NCI-H2196 treated with DMSO at 0.1 percent for 48 hours (cell line): Measurements from ENCODE around the gene ATP1A2.

Experiments
- DNase-seq: peaks from one replicate; lab custom pipeline; 2025; ENCODE audit not compliant: unreplicated experiment; lab: John Stamatoyannopoulos, UW

ATP1A2 gene

DNA sequence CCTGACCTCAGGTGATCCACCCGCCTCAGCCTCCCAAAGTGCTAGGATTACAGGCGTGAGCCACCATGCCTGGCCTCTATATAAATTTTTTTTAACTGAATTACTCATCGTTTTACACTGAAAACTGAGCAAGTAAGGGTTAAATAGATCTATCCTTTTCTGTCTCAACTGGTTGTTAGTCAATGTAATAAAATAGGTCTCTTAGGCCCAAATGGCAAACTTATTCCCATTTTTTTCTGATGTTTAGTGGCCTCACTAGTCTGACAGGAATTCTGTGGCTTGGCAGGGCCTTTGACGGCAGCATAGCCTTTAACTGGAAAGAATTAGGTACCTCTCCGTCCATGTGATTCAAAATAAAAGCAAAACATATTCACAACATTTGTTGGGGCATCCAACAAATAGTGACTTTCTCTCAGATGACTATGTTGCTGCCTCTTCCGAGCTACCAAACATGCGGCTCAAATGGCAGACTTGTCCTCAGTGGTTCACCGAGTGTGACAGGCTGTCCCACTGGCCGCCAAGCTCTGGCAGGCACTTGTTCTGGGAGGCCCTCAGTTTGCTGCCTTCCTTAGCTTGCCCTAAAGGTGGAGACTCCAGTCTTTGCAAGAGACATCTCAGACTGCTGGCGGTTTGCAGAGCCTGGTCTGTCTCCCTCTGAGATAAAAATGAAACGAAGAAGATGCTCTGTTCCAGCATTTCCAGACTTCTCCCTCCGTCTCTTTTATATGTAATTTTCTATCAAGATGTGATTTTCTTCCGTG lies 53.2 kb downstream of the ATP1A2 start:
- DNase-seq, result no peak

DNA sequence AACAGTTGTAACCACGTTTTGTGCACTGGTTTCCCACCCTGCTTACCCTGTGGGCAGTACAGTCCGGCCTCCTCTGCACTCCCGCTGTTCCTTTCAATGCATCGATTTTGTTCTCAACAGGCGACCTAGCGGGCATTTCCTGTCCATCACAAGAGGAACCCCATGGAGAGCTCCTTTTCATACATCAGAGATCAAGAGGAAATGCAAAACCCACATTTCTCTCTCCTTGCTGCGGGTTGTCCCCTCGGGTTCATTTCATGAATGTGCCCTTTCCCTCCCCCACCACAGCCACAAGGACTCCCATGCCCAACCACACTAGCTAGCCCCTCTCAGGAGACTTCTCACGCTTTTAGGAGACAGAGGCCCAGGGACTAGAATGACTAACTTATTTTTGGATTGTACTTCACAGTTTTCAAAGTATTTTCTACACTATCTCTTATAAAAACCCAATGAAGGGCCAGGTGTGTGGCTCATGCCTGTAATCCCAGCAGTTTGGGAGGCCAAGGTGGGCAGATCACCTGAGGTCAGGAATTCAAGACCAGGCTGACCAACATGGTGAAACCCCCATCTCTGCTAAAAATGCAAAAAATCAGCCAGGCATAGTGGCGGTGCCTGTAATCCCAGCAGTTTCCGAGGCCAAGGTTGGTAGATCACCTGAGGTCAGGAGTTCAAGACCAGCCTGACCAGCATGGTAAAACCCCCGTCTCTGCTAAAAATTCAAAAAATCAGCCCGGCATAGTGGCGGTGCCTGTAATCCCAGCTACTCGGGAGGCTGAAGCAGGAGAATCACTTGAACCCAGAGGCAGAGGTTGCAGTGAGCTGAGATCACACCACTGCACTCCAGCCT lies 54.2 kb downstream of the ATP1A2 start:
- DNase-seq, result no peak

DNA sequence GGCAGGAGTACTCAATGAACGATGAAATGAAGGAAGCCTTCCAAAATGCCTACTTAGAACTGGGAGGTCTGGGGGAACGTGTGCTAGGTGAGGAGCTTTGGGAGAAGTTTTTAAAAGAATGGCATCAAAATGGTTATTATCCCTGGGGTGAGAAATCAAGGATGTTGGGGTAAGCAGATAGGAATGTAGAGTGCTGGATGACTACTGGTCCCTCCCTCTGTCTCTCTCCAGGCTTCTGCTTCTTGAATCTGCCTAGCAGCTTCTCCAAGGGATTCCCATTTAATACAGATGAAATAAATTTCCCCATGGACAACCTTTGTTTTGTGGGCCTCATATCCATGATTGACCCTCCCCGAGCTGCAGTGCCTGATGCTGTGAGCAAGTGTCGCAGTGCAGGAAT lies 55.8 kb downstream of the ATP1A2 start:
- no peak for DNase-seq

DNA sequence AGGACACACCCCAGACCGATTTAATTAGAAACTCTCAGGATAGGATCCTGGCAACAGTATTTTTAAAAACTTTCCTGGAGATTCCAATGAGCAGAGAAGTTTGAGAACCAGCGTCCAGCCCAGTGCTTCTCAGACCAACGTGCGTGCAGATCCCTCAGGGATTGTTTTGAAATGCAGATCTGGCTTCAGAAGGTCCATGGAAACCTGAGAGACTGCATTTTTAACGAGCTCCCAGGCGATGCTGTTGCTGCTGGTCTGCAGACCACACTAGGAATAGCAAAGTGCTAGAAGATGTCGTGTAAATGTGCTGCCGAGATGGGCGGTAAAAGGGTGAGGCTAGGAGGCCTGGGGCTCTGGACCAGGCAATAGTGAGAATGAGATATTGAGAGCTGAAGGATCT lies 56.4 kb downstream of the ATP1A2 start:
- DNase-seq, result no peak

DNA sequence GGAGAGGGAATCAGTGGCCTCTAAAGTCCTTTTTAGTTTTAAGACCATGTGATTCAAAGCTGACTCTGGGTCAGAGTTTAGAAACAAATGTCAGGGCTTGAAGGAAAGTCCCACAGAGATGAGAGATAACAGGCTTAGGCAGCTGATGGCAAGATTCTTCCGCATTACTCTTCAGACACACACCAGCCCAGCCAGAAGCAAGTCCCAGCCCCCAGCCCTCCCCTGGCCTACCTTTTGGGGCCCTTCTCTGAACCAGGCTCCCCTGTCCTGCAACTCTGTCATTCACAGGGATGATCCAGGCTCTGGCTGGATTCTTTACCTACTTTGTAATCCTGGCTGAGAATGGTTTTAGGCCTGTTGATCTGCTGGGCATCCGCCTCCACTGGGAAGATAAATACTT lies 61.7 kb downstream of the ATP1A2 start:
- DNase-seq, result no peak

DNA sequence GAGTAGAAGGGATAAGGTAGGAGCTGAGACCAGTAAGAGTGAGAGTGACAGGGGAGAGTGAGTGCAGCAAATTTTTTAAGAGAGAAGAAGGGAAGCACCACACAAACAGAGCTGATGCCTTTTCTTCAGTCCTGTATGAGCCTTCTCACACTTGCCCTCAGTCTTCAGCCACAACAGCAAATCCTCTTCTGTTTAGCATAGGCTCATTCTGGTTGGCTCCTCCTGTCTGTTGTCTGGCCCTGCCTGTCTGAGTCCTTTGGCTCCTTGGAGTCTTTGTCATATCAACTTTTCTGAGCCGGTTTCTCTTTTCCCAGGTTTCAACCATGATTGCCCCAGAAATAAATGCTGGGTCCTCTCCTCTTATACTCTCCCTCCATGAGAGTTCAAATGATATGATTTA lies 62.1 kb downstream of the ATP1A2 start:
- DNase-seq, result no peak

DNA sequence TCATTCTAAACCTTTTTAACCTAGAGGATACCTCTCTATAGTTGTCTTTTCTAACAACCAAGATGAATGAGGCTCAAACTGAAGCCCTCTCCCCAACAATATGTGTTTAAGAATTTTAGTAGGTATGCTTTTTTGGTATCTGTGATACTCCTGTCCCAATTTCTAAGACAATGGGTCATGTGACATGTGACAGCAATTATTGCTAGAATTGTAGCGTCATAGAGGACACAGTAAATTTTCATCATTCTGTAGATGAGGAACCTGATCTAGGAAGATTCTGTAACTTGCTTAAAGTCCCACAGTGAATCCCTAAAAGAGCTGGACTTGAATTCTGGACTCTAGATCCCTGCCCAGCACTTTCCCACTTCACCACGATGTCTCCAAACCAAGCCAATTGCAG lies 63.2 kb downstream of the ATP1A2 start:
- DNase-seq, result no peak

DNA sequence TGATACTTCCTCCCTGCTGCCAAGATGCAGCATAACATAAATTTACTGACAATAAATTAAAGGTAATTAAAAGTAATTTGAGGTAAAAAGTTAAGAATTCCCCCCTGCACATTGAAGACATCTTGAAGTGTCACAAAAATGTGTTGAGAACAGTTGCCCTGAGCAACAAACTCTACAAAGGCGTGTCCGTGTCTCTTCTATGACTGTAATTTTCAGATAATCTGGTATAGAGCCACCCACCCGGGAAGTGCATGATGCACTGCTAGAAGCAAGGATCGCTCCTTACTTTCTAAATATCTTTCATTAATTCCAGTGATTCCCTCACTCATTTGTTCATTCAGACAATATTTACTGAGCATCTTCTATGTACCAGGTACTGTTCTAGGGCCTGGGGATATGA lies 63.8 kb downstream of the ATP1A2 start:
- DNase-seq, result no peak

DNA sequence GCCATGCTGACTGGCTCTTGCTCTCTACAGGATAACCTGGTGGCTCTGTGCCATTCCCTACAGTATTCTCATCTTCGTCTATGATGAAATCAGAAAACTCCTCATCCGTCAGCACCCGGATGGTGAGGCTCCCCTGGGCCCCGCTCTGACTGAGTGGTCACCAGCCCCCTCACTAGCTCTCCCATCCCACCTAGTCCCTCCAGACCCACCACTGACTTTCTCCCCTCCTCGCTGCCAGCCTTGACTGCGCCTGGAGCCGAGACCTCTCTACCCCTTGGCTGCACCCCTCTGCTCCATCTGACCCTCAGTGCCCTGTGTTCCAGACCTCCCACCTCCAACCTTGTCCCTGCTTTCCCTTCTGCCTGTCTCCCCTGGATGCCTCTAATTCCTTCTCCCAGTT lies 70.7 kb downstream of the ATP1A2 start:
- DNase-seq, result no peak

DNA sequence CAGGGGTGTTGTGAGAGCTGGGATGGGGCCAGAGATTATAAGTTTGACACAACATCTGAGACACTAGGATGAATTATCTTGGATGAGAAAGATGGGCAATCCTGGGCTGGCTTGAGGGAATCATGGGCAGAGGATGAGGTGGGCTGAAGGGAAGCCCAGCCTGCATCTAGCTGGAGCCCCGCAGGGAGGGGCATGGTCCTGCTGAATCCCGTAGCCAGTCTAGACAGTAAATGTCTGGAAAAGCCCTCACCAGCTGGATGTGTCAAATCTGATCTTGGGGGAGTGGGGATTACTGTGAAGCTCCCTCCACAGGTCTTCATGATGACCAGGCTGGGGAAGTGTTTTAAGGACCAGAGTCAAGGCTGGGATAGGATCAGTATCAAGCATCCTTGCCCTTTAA lies 71.2 kb downstream of the ATP1A2 start:
- no peak for DNase-seq

DNA sequence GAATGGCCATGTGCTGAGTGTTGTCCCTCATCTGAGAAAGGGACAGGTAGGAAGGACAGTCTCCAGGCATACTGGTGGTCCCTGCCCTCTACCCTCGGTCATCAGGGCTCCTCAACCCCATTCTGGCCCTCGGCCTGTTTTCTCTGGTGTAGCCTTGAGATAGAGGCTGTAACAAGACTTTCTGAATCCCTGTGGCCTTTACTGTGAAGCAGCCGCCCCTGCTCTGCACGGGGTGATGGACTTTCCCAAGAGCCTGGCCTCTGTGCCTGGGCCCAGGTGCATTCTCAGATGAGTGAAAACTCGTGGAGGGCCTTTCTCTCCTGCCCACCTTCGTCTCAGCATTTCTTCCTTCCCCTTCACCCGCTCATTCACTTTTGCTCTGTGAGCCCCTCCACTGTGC lies 71.8 kb downstream of the ATP1A2 start:
- DNase-seq, result no peak

DNA sequence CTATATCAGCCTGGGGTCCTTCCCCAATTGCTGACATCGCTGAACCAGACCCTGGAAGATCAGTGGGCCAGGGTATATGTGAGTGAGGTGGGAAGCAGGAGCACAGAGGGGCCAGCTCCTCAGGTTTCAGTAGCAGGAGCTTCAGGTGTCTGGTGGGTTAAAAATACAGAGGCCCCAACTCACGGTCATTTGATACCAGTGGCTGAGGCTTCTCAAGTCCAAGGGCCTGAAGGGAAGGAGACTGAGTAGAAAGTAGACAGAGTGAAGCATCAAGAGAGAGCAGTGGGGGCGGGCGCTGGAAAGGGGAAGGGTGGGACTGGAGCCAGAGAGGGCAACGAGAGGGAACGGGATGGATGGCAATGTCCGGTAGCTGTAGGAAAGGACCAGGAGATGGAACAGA lies 72.8 kb downstream of the ATP1A2 start:
- DNase-seq, result no peak

DNA sequence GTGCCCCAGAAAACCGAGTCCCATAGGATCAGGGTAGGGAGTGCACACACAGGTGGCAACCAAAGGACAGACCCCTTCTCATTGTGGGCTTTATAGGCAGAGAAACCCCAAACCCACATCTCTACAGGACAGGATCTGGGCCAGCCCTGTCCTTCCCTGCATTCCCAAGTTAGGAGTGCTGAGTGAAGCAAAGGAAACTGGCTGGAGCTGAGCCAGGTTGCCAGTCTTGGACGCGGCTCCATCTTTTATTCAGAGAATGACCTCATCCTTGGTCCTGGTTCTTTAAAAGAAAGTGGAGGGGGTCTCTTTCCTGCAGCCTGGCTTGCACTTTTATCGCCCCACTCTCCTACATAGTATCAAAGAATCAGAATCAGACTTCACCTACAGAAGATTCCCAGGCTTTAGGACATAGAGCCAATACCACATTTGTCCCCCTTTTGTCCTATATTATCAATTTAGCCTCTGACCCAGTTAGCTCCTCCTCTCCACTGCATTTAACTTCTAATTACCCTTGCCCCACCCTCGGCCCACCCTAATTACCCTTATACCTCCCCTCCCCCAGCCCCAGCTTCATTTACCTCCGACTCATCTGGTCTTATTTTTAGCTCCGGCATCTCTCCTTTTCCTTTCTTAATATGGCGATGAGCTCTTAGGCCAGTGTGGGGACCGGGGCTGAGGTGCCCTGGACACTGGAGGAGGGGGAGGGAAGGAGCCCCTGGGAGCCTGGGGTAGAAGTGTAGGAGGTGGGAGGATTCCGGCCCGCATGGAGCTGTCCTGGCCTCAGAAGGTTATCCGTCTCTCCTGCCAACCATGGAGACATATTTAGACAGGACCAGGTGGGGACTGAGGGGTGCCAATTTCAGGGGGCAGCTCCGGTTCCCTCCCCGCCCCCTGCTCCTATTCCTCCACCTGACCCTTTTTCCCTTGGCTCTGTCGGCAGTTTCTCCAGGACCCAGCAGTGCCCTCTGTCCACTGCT lies 74.4 kb downstream of the ATP1A2 start, which contains the start of gene CASQ1:
Gene CASQ1, plus strand, starts transcription at position 927 of the 977 bp plus-strand sequence. CDS start 177 bp downstream, outside the sequence.
- DNase-seq, result no peak

DNA sequence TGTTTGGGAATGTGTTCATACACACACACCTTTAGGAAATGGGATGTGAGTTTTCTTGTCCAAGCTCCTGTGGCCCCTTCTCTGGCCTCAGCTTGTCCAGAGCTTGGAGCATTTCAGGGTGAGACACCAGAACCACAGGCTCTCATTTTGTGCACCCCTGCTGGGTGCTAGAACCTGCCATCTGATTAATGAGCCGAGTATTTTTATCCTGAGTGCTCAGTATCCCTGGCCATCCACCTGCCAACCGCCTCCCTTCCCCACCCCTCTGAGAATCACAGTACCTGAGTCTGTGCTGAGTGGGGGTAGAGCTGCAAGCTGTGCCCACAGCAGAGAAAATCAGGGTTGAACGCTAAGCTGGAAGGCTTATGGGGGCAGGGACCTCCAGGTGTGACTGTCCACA lies 76.2 kb downstream of the ATP1A2 start:
- DNase-seq, result no peak

DNA sequence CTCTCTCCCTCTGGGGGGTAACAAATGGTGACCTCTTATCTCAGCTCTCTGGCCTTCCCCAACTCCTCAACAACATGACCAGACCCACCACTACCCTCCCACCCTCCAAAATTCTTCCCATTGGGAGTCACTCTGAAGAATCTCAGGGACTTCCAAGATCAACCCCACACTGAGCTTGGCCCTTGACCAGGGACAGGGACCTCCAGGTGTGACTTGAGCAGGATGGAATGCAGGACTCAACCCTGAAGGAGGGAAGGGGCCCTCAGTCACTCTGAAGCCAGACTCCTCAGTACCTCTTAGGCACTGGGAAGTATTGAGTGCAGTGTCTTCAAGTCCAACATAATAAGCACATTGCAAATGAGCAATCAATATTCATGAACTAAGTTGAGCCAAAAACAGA lies 76.7 kb downstream of the ATP1A2 start:
- no peak for DNase-seq
